Measurements from ENCODE around the gene KIAA1671.

KIAA1671 gene

DNA sequence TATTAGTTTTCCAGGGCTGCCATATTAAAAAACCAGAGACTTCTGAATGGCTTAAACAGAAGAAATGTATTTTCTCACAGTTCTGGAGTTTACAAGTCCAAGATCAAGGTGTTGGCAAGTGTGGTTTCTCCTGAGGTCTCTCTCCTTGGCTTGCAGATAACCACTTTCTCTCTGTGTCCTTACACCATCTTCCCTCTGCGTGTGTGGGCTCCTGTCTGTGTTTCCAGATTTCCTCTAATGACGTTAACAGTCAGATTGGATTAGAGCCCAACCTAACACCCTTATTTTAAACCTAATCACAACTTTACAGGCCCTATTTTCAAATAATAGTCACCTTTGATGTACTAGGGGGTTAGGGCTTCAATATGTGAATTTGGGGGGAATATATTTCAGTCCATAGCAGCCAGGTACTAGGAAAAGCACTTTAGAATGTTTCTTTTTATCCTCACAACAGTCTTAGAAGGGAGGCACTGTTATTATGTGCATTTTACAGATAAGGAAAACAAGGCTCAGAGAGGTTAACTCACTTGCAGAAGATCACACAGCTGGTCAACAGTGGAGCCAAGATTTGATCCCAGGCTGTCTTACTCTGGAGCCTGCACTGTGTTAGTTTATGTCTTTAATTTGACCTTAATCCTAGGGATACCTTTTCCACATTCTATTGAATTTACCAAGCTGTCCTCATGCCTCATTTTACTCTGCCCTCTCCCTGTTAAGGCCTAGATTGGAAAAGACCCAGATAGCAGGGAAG, 130.7 kb downstream of the KIAA1671 start:
- Mint-ChIP-seq H3K9me3 (no peaks in the 10 kb centered on the region), H3K27me3 (no peaks in the 10 kb centered on the region), H3K27ac (no peak overlapping the region), H3K4me3 (no peak overlapping the region), H3K36me3 (ENCODE audit: insufficient read depth) (peaks cover 3% of the 10 kb centered on the region), H3K4me1 (ENCODE audit: low read depth in 2 of 2) (peaks cover 34 to 46% of the 10 kb centered on the region in 2 donors)
- no peak for DNase-seq
- no peak for ATAC-seq (replicated peaks)

DNA sequence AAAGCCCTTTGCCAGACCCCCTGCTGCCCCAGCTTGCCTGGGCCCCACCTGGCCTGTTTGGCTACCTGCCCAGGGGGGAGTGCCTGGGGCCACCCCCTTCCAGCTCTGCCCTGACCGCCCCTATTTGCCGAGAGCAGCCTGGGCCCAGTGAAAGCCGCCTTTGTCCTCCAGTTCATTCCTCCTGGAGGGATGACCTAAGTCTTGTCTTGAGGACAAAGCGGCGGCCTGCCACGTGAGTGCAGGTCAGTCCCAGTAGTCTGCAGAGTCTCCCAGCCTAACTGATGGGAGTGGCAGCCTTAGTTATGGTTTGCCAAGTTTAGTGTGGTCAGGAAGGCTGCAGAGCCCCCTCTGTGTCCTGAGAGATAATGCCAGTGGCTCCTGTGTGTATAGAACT, 131.3 kb downstream of the KIAA1671 start:
- no peaks in the 10 kb centered on the region for H3K27me3 Mint-ChIP-seq
- DNase-seq (no peak), ATAC-seq (replicated peaks) (no peak)
- no peaks in the 10 kb centered on the region for H3K9me3 Mint-ChIP-seq
- H3K4me3 Mint-ChIP-seq = no peak overlapping the region
- no peak overlapping the region for H3K27ac Mint-ChIP-seq
- peaks cover 3% of the 10 kb centered on the region for H3K36me3 Mint-ChIP-seq (ENCODE audit: insufficient read depth)
- H3K4me1 Mint-ChIP-seq (ENCODE audit: low read depth in 2 of 2) = peaks cover 34 to 46% of the 10 kb centered on the region in 2 donors

DNA sequence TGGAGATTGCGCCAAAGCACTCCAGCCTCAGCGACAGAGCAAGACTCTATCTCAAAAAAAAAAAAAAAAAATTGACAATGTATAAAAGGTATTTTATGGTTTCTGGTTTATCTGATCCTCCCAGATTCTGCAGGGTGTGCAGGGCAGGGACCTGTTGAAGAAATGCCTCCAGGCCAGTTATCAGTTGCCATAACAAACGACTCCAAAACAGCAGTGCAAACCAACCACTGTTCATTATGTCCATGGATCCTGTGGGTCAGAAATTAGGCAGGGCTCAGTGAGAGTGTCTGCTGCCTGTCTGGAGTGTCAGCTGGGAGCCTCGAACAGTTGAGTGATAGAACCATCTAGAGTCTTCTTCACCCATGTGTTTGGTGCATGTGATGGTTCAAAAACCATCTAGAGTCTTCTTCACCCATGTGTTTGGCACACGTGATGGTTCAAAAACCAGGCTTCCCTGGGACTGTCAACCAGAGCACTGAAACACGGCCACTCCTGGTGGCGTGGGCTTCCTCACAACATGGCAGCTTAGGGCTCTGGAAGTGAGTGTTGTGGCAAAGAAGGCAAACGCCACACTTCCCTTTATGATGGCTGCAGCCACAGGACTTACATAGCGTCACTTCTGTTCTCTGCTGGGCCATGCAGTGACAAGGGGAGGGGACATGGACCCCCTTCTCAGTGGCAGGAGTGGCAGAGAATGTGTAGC, 132.0 kb downstream of the KIAA1671 start:
- H3K4me1 Mint-ChIP-seq (ENCODE audit: low read depth in 2 of 2) = peaks cover 31 to 43% of the 10 kb centered on the region in 2 donors
- peak overlapping the region in 1 of 2 donors; percentile 79 for H3K27ac Mint-ChIP-seq
- H3K4me3 Mint-ChIP-seq = no peak overlapping the region
- DNase-seq (no peak), ATAC-seq (replicated peaks) (no peak)
- H3K27me3 Mint-ChIP-seq = no peaks in the 10 kb centered on the region
- peaks cover 3% of the 10 kb centered on the region for H3K36me3 Mint-ChIP-seq (ENCODE audit: insufficient read depth)
- no peaks in the 10 kb centered on the region for H3K9me3 Mint-ChIP-seq

DNA sequence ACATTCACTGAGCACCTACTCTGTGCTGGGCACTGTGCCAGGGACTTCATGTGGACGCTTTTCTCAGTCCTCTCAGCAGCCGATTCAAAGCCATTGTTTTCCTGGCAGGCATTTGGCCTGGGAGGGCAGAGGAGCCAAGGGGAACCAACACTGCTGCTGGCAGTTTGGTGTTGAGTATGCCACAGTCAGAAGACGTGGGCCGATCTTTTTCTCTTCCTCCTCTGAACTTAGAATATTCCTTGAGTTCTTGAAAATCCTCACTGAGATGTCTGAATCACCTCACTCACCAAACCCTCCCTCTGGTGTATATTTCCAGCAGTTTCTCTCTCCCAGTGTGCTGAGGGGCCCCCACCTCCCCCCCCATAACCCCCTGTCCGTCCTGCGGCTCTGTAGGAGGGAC, 132.6 kb downstream of the KIAA1671 start:
- Mint-ChIP-seq H3K4me3 (no peak overlapping the region), H3K4me1 (ENCODE audit: low read depth in 2 of 2) (peaks cover 31 to 39% of the 10 kb centered on the region in 2 donors), H3K27ac (peak overlapping the region in 1 of 2 donors; percentile 79), H3K9me3 (no peaks in the 10 kb centered on the region), H3K36me3 (ENCODE audit: insufficient read depth) (peaks cover 3% of the 10 kb centered on the region), H3K27me3 (no peaks in the 10 kb centered on the region)
- ATAC-seq (replicated peaks) (no peak), DNase-seq (no peak)

DNA sequence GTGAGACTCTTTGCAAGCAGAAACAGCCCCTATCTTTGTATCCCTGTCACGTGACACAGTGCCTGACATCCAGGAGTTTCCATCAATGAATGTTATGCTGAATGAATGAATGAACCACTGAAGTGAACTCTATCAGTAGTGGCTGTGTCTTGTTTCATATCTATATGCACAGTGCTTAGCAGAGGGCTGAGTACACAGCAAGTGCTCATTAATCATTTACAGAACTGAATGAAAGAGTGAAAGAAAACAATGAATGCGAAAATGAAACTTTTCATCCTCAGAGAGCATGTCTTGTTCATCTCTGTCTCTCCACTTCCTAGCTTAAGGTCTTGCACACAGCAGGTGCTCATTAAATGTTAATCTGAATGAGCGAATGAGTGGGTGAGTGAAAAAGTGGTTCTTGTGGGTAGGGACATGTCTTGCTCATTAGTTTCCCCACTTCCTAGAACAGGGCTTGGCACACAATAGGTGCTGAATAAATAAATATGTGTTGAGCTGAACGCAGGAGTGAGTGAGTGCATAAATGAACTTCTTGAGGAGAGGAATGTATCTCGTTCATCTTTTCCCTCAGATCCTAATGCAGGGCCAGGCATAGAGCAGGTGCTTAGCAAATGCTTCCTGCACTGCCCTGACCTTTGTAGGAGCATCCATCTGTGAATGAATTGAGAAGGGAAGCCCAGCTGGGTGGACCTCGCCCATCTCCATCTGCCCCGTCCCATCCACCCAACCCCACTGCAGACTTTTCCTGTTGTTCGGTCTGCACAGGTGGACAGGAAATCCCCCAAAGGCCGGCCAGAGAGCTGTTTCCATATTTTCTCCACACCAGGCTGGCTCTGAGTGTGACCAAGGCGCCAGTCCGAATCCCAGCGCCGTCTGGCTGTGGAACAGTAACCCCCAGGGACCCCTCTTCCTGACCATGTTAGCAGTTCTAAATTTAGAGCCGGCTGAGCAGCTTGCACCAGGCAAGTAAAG, 133.7 kb downstream of the KIAA1671 start:
- peak overlapping the region in 1 of 2 donors; percentile 41 for H3K4me3 Mint-ChIP-seq
- peak overlapping the region in 1 of 2 donors; percentile 64 for H3K27ac Mint-ChIP-seq
- ATAC-seq (replicated peaks) = peak; percentile 27
- H3K27me3 Mint-ChIP-seq = no peaks in the 10 kb centered on the region
- DNase-seq = no peak
- H3K36me3 Mint-ChIP-seq (ENCODE audit: insufficient read depth) = peaks cover 3% of the 10 kb centered on the region
- peaks cover 26 to 34% of the 10 kb centered on the region in 2 donors for H3K4me1 Mint-ChIP-seq (ENCODE audit: low read depth in 2 of 2)
- H3K9me3 Mint-ChIP-seq = no peaks in the 10 kb centered on the region

DNA sequence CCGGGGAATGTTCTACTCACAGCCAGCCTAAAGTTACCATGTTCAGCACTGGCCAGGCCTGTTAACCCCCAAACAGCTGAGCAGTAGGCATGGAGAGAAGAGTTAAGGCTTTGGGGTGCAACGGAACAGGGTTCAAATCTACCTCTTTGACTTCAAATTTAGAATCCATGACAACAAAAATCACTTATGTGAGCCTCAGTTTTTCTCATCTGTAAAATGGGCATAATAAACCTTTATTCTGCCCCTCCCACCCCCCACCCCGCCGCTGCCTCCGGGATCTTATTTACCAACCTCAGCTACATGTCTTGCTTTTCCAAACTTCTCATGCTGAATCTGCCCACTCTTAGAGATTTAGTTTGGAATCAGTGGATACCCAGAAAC, 134.4 kb downstream of the KIAA1671 start:
- H3K4me3 Mint-ChIP-seq = no peak overlapping the region
- no peaks in the 10 kb centered on the region for H3K9me3 Mint-ChIP-seq

DNA sequence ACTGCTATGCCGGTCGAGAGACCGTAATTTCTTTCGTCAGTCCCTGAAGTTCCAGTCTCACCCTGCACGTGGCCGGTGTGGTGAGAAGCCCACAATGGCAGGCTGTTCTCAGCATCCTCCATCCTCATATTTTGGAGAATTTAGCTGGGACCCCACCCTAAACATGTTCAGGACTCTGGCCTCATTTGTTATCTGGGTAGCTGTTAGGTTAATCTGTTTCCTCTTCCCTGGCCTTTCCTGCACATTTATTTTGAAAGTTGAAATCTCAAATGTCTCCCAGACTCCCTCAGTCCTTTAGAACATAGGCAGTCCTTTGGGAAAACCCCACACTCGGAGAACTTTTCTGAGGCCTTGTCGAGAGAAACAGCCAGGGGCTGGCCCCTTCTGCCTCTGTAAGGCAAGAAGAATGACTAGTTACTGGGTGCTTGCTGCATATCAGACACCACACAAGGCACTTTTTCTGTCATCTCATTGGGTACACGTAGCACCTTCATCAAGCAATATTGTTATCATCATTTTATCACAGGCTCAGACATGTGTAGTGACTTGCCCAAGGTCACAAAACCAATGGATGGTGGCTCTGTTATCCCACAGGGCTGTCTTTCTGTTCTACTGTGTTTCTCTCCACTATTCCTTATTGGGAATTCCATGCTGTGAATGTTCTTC, 137.8 kb downstream of the KIAA1671 start:
- ATAC-seq (replicated peaks) (no peak), DNase-seq (no peak)
- Mint-ChIP-seq H3K27ac (peak overlapping the region in 1 of 2 donors; percentile 28), H3K36me3 (ENCODE audit: insufficient read depth) (peaks cover 9% of the 10 kb centered on the region), H3K4me1 (ENCODE audit: low read depth in 2 of 2) (peaks cover 13 to 28% of the 10 kb centered on the region in 2 donors), H3K4me3 (no peak overlapping the region), H3K27me3 (no peaks in the 10 kb centered on the region), H3K9me3 (no peaks in the 10 kb centered on the region)

More for the DNA sequence above, 134.4 kb downstream of the KIAA1671 start:
- Mint-ChIP-seq H3K4me1 (ENCODE audit: low read depth in 2 of 2) (peaks cover 20 to 30% of the 10 kb centered on the region in 2 donors), H3K27me3 (no peaks in the 10 kb centered on the region), H3K36me3 (ENCODE audit: insufficient read depth) (no peaks in the 10 kb centered on the region), H3K27ac (no peak overlapping the region)
- ATAC-seq (replicated peaks) (no peak), DNase-seq (no peak)

DNA sequence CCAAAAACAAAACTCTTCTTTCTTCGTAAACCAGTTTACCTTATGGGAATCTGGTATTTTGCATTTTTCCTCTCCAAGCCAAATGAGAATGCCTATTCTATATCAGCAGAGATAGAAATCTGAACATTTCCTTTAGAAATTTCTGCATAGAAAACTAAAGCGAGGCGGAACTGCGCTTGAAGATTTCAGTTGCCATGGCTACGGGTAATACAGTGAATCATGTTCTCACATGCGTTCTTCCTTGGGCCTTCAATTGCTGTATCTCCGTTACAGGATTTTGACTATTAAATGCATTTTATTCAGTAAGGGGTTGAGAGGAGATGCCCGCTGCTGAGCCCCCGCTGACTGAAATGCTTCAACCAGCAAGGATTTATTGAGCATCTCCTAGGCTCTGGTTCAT, 138.9 kb downstream of the KIAA1671 start:
- ATAC-seq (replicated peaks) (no peak), DNase-seq (no peak)
- H3K9me3 Mint-ChIP-seq = no peaks in the 10 kb centered on the region
- no peaks in the 10 kb centered on the region for H3K27me3 Mint-ChIP-seq
- peaks cover 9% of the 10 kb centered on the region for H3K36me3 Mint-ChIP-seq (ENCODE audit: insufficient read depth)
- no peak overlapping the region for H3K4me3 Mint-ChIP-seq
- peak overlapping the region in 1 of 2 donors; percentile 29 for H3K27ac Mint-ChIP-seq
- peaks cover 3 to 18% of the 10 kb centered on the region in 2 donors for H3K4me1 Mint-ChIP-seq (ENCODE audit: low read depth in 2 of 2)

DNA sequence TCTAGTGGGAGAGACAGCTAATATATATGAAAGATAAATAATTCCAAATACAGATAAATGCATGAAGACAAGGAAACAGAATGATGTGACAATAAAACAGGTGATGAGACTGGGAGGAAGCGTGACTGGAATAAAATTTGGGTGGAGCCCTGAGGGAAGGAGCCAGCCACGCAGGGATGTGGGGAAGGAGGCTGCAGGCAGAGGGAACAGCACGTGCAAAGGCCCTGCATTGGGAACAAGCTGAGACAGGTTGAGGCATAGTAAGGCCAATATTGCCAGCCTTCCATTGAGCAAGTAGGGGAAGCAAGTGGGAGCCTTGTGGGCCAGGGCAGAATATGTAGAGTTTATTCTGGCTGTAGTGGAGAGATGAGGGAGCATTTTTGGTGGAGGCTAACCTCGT, 139.6 kb downstream of the KIAA1671 start:
- Mint-ChIP-seq H3K27me3 (no peaks in the 10 kb centered on the region), H3K36me3 (ENCODE audit: insufficient read depth) (peaks cover 9% of the 10 kb centered on the region), H3K4me3 (no peak overlapping the region), H3K9me3 (no peaks in the 10 kb centered on the region), H3K4me1 (ENCODE audit: low read depth in 2 of 2) (peaks cover 0 to 13% of the 10 kb centered on the region in 2 donors), H3K27ac (peak overlapping the region in 1 of 2 donors; percentile 87)
- ATAC-seq (replicated peaks) = no peak
- DNase-seq = no peak

DNA sequence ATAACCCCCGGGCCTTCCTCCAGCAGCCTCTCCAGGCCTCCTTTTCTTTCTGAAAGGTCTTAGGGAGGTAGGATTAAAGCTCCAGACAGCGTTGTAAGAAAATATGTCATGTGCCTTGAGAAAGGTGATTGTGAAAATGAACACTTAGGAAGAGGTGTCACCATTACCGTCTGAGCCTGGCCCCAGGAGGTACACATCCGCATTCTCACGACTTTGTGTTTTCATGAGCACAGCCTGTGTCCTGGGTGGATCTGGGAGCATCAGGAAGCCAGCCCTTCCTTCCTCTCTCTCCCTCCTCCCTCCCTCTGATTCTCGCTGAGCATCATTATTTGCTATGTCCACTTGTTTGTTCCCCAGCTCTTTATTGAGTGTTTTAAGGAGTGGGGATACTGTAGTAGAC, 142.1 kb downstream of the KIAA1671 start:
- Mint-ChIP-seq H3K27ac (peak overlapping the region in 1 of 2 donors; percentile 44), H3K27me3 (no peaks in the 10 kb centered on the region), H3K4me3 (no peak overlapping the region), H3K9me3 (no peaks in the 10 kb centered on the region), H3K4me1 (ENCODE audit: low read depth in 2 of 2) (peaks cover 0 to 13% of the 10 kb centered on the region in 2 donors), H3K36me3 (ENCODE audit: insufficient read depth) (peaks cover 9% of the 10 kb centered on the region)
- DNase-seq (no peak), ATAC-seq (replicated peaks) (no peak)

DNA sequence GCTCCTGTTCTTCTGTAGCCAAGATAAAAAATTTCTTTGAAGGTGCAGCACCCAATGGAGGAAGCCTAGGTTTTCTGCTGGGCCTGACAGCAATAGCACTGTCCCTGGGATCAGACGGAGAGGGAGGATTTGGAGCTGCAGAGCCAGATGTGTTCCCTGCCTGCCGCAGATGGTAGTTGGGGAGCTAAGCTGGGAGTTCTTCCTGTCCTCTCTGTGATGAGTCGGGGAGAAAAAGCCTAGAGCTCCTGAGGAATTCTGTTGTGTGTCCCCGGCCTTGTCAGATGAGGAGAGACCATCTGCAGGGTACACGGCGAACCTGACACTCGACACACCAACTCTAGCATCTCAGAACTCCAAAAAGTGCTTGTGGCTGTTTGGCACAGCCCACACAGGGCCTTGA, 143.4 kb downstream of the KIAA1671 start:
- H3K27ac Mint-ChIP-seq = no peak overlapping the region
- no peaks in the 10 kb centered on the region for H3K9me3 Mint-ChIP-seq
- no peak overlapping the region for H3K4me3 Mint-ChIP-seq
- H3K36me3 Mint-ChIP-seq (ENCODE audit: insufficient read depth) = peaks cover 9% of the 10 kb centered on the region
- H3K27me3 Mint-ChIP-seq = no peaks in the 10 kb centered on the region
- ATAC-seq (replicated peaks) = no peak
- DNase-seq = no peak
- peaks cover 4 to 19% of the 10 kb centered on the region in 2 donors for H3K4me1 Mint-ChIP-seq (ENCODE audit: low read depth in 2 of 2)

DNA sequence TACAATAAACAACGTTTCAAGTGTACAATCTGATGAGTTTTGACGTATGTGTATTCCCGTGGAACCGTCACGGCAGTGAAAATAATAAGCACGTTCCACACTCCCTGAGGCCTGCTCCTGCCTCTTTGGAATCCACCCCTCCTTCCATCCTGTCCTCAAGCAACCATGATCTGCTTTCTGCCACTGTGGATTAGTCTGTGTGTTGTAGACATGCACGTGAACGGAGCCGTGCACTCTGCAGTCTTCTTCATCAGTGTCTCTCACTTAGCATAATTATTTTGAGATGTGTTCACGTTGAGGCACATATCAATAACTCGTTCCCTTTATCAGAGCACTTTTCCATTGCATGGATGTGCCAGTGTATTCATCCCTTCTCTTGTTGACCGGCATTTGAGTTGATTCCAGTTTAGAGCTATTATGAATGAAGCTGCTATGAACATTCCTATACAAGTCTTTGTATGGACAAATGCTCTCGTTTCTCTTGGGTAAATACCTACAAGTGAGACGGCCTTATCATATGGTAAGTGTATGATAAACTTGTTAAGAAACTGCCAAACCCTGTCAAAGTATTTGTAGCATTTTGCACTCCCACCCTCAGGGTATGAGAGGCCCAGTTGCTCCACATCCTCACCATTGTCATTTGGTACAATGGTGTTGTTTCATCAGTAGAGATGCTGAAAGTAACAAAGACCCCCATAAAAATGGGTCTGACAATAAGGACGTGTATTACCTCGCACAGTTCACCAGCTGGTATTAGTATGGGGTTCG, 144.3 kb downstream of the KIAA1671 start:
- Mint-ChIP-seq H3K36me3 (ENCODE audit: insufficient read depth) (peaks cover 12% of the 10 kb centered on the region), H3K4me1 (ENCODE audit: low read depth in 2 of 2) (peaks cover 4 to 17% of the 10 kb centered on the region in 2 donors), H3K9me3 (no peaks in the 10 kb centered on the region), H3K4me3 (no peak overlapping the region), H3K27ac (no peak overlapping the region), H3K27me3 (no peaks in the 10 kb centered on the region)
- DNase-seq = no peak
- no peak for ATAC-seq (replicated peaks)
